ENCODE results near the gene PRR33.
"Not testable (repeated sequence)": the region's sequence is repeated elsewhere in the genome, so short reads cannot be mapped to it uniquely, and the experiment has no call there.

The PRR33 gene

GRCh38 chr11:1889224-1889930, 2.3 kb downstream of the PRR33 start:
- DNase-seq (ENCODE audit: low read depth) = no peak

GRCh38 chr11:1888811-1889210, 2.9 kb downstream of the PRR33 start:
- no peak for DNase-seq (ENCODE audit: low read depth)

GRCh38 chr11:1888347-1888753, 3.3 kb downstream of the PRR33 start:
- DNase-seq (ENCODE audit: low read depth) = no peak

GRCh38 chr11:1887451-1888346, 4.0 kb downstream of the PRR33 start:
- no peak for DNase-seq (ENCODE audit: low read depth)

GRCh38 chr11:1886551-1886950, 5.1 kb downstream of the PRR33 start:
- not testable (repeated sequence) for DNase-seq (ENCODE audit: low read depth)

- DNase-seq (ENCODE audit: low read depth) = no peak
These were observed 7.4 kb downstream of the PRR33 start for GRCh38 chr11:1884303-1884700.

GRCh38 chr11:1883346-1884302, 8.1 kb downstream of the PRR33 start:
- DNase-seq (ENCODE audit: low read depth) = no peak

- DNase-seq (ENCODE audit: low read depth) = no peak
These were observed 9.1 kb downstream of the PRR33 start for GRCh38 chr11:1882265-1883238.

GRCh38 chr11:1881442-1882264, 10.0 kb downstream of the PRR33 start:
- no peak for DNase-seq (ENCODE audit: low read depth)

- no peak for DNase-seq (ENCODE audit: low read depth)
These were observed 10.8 kb downstream of the PRR33 start for GRCh38 chr11:1880746-1881441.

GRCh38 chr11:1879941-1880720, 11.6 kb downstream of the PRR33 start:
- DNase-seq (ENCODE audit: low read depth) = no peak

GRCh38 chr11:1879342-1879940, 12.3 kb downstream of the PRR33 start:
- DNase-seq (ENCODE audit: low read depth) = no peak

GRCh38 chr11:1878137-1879031, 13.3 kb downstream of the PRR33 start:
- no peak for DNase-seq (ENCODE audit: low read depth)

GRCh38 chr11:1877211-1878136, 14.2 kb downstream of the PRR33 start:
- no peak for DNase-seq (ENCODE audit: low read depth)

- no peak for DNase-seq (ENCODE audit: low read depth)
These were observed 15.2 kb downstream of the PRR33 start for GRCh38 chr11:1876361-1877063.

All from HS-27A (cell line).